HG02840 (cell line): ENCODE results near the gene PANK4.
"Not testable (repeated sequence)": the region's sequence is repeated elsewhere in the genome, so short reads cannot be mapped to it uniquely, and the experiment has no call there.

Source experiments
- ATAC-seq: cut with Tn5 transposase; IDR thresholded peaks from one replicate; pipeline ENCODE4 v1.9.1; 2021; ENCODE audit warnings: mild to moderate bottlenecking, moderate library complexity, moderate number of reproducible peaks; ENCODE audit not compliant: unreplicated experiment, low FRiP score

PANK4 gene

DNA sequence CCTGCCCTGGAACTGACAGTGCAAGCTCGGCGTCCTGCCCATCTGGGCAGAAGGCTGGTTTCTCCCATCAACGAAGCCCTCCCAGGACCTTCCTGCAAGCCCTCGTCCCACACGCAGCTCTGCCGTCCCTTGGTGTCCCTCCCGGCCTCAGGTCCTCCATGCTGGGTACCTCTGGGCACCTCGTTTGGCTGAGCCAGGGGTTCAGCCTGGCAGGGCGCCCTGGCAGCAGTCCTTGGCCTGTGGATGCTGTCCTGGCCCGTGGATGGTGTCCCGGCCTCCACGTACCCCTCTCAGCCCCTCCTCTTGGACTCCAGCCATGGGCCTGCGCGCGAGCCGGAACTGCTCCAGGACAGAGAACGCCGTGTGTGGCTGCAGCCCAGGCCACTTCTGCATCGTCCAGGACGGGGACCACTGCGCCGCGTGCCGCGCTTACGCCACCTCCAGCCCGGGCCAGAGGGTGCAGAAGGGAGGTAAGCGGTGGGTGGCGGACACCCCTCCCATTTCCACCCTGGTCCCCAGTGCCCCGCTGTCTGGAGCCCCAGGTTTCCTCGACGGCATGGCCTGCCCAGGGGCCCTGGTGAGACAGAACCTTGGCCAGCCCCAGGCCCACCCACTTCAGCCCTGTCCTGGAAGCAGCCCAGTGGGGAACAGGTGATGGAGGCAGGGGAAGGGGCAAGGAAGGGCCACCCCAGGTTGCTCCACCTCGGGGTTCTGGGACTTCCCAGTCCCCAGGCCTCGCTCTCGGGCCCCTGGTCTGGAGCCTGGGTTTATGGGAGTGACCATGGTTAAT lies 33.3 kb upstream of the PANK4 start:
- no peak for ATAC-seq

GRCh38 chr1:2558861-2559260 lies 32.5 kb upstream of the PANK4 start:
- ATAC-seq = no peak

GRCh38 chr1:2558420-2558819 lies 32.0 kb upstream of the PANK4 start:
- no peak for ATAC-seq

- ATAC-seq = no peak
Observed at GRCh38 chr1:2557482-2558400, 31.3 kb upstream of the PANK4 start.

DNA sequence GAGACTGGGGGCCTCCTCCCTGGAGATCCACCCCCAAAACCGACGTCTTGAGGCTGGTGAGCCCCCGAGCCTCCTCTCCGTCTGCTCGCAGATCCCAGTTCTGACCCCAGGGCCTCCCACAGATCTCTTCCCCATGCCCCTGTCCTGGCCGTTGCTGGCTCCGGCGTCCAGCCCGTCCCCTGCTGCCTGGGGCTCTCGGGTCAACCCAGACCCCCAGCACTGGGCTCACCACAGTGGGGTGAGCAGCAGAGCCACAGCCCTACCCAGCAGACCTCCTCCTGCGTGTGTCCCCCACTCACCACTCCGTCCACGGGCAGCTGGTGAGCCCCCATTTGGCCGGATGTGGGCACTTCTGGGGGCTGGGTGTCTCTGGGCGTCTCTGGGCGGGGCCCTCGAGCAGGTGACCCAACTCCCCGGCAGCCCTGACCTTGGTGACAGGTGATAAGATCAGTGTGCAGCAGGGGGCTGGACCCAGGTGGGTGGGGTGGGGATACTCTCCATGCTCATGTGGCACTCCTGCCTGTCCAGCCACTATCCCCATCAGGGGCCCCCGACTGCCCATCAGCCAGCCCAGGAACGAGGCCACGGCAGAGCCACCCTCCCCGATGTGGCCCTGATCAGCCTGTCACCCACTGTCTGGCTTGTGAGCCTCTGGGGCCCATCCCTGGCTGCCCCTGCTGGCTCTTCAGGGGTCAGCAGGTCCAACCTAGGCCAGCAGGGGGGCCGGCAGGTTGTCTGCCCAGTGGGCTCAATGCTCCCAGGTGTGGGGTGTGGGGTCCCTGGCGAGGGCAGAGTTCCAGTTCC lies 30.5 kb upstream of the PANK4 start:
- no peak for ATAC-seq

GRCh38 chr1:2556277-2556677 lies 29.9 kb upstream of the PANK4 start, which contains the start of gene TNFRSF14:
TSS of gene TNFRSF14 (plus strand) at chr1:2556371. CDS start at chr1:2556665, 294 bp downstream.
- ATAC-seq = peak; percentile 37

GRCh38 chr1:2555634-2556276 lies 29.4 kb upstream of the PANK4 start:
- peak; percentile 42 for ATAC-seq

- no peak for ATAC-seq
Observed at GRCh38 chr1:2554621-2555387, 28.4 kb upstream of the PANK4 start.

DNA sequence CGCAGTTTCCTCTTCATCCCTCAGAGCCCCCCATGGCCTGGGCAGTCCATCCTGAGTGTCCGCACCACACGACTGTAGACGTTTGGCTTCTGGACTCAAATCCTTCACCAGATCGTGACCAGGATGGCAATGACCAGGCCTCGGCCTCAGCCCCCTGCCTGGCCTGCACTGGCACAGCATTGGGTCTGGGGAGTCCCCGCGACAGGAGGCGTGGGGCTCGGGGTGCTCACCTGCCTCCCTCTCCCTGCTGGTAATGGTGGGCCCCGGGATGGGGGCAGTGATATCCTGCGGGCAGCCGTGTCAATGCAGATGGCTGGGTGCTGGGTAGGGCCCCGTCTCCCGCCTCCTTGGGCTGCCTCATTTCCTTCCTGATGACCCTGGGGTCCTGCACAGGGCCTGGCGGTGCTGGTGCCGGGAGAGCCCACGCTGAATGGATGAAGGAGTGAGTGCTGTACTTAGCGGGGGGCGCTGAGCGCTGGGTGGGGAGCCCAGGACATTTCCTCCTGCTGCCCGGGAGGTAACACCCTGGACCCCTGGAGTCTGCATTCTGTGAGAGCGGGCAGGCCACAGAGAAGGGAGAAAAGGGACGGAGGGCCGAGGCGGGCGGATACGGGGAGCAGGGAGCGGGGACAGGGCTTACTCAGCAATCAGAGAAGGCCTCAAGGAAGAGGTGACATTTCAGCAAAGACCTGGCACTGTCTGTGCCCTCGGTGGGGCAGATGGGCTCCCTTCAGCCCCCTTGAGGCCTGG lies 27.6 kb upstream of the PANK4 start:
- no peak for ATAC-seq

- not testable (repeated sequence) for ATAC-seq
Observed at GRCh38 chr1:2553076-2553475, 26.7 kb upstream of the PANK4 start.

DNA sequence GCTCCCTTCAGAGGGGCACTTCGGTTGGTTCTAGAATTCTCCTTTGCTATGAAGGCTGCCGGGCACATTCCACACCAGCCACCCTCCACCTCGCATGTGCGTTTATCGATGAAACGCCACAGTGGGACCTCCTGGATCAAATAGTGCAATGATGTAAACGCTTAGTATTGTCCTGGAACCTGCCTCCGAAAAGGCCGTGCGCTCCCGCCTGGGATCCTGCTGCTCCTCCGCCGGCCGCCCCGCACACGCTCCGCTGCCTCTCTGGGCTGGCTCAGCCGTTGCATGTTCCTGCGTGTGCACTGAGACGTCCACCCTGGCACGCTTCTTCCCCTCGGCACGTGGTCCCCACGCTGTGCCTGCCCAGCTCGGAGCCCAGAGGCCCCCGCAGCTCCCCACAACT lies 25.8 kb upstream of the PANK4 start:
- ATAC-seq = no peak

DNA sequence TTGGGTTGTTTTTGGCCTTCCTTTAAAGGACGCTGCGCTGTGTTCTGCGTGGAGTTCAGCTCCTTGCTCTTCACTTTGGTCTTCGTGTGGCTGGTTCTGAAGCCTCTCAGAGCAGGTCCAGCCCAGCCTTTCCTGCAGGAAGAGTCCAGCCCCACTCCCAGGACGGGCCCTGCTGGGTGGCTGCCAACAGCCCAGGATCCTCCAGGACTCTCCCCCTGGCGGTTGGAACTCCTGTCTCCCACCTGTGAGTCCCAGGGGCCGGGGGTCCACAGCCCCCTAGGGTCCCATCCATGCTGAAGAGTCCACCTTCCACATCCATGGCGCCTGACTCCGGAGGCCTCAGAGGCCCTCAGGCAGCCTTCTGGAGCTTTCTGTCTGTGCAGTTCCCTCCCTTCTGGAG lies 25.1 kb upstream of the PANK4 start:
- ATAC-seq = not testable (repeated sequence)

DNA sequence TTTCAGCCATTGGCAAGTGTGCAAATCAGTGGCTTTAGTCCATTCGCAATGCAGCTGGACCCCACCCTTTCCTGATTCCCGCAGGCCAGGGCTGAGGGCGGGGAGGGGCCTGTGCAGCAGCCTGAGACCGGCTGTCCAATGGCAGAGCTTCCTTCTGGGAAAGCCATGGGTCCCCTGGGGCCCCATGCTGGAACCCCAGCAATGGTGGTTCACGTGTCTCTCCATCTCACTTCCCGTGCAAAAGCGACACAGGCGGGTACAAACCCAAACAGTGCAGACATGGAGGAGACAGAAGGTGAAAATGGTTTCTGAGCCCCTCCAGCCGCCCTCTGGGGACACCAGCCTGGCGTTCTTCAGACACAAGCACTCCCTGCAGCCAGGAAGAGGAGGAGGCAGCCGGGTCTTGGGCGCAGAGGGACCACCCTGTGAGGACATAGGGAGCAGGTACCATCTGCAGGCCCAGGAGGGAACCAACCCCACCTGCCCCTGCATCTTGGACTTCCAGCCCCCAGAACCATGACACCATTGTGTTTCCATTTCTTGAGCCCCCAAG lies 24.0 kb upstream of the PANK4 start:
- not testable (repeated sequence) for ATAC-seq

GRCh38 chr1:2549367-2550029 lies 23.1 kb upstream of the PANK4 start:
- not testable (repeated sequence) for ATAC-seq

- peak; percentile 16 for ATAC-seq
Observed at GRCh38 chr1:2548068-2548589, 21.7 kb upstream of the PANK4 start.

DNA sequence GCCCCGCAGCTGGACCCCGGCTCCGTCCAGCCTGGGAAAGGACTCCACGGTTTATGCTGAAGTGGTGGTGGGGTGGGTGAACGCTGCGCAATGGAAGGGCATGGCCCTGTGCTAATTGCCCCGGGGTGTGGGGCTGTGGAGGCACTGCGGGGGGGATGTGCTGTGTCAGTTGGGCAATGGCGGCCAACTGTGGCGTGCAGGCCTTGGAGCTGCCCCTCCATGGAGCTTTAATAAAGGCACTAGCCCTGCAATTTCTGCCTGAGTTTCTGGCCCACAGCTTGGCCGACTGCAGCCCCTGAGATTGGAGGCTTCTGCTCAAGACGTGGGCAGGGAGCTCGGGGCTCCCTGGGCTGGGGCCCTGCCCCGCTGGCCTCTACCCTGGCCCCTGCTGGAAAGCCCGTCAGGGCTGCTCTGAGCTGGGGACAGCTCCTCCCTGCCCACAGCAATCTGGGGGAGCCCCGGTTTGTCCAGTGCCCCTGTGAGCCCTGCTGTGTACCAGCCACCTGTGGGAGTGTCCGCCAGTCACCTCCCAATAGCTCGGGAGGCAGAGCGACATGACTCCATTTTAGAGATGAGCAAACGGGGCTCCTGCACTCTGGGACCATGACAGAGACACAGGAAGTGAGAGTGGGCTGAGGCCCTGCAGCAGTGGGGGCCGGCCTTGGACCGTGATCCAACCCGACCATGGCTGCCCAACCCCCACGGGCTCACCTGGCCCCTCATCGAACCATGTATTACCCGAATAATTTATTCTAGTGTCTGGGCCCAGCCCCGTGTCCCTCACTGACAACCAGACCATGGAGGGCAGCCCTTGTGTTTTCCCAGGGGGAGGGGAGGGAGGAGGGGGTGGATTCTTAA lies 21.0 kb upstream of the PANK4 start:
- ATAC-seq = no peak
